DMS79 treated with DMSO at 0.1 percent for 48 hours (cell line): Measurements from ENCODE around the gene SYNPO.

Experiments
- DNase-seq: peaks from one replicate; lab custom pipeline; 2025; lab: John Stamatoyannopoulos, UW

Gene SYNPO

GRCh38 chr5:150607991-150608390 is 32.5 kb upstream of the SYNPO start:
- DNase-seq = no peak

- no peak for DNase-seq
These were observed 31.5 kb upstream of the SYNPO start for GRCh38 chr5:150608991-150609390.

DNA sequence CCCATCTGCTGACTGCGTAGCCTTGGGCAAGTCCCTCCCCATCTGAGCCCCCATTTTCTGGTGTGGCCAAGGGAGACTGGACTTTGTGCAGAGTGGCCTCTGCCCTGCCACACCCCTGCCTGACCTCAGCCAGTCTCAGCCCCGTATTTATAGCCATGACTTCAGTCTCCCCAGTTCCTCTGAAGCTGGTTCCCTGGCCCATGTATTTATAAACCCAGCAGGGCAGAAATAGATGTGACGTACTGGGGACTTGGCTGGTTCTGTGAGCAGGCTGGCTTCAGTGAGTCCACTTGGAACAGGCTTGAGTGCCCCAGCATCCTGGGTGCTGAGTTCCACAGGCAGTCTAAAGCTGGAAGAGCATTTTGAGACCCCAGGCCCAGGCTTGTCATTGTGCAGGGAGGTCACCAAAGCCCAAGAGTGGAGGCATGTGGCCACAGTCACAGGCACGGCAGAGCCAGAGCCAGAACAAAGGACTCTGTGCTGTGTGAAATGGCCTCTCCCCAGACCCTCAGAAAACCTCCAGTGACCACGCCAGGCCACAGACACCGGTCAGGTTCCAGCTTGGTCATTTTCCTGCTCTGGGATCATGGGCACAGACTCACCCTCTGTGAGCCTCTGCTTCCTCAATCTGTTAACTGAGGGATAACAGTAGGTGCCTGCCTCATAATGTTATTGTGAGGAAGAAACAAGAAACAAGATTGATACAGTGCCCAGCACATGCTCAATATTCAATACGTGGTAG is 30.4 kb upstream of the SYNPO start:
- no peak for DNase-seq

DNA sequence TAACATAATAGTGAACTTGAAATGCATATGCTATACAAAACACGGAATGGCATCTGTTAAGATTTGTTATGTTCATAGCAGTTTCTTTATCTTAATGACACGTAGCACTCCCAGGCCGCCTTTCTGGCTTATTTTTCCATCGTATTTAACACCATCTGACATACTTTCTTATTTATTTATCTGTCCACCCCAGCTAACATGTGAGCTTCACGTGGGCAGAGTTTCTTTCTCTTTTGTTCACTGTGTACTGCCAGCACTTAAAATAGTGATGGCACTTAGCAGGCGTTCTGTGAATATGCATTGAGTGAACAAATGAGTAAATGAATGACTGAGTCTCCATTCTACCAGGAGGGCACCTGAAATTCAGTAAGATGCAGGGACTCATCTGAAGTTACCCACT is 29.4 kb upstream of the SYNPO start:
- no peak for DNase-seq

DNA sequence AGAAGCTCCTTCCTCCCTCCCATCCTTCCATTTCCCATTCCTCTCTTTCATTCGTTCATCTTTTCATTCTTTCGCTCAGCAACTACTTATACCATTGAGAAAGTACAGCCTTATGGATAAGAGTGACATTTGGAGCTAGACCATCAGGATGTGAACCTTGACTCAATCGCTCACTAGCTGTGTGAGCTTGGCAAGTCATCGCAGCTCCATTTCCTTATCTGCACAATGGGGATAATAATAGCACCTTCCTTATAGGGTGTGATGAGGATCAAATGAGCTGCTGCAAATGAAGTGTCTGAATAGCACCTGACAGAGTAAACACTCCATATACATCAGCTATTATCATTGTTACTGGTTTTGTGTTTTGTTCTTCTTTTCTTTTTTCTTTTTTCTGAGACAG is 28.1 kb upstream of the SYNPO start:
- no peak for DNase-seq

- no peak for DNase-seq
These were observed 27.4 kb upstream of the SYNPO start for GRCh38 chr5:150612905-150613670.

DNA sequence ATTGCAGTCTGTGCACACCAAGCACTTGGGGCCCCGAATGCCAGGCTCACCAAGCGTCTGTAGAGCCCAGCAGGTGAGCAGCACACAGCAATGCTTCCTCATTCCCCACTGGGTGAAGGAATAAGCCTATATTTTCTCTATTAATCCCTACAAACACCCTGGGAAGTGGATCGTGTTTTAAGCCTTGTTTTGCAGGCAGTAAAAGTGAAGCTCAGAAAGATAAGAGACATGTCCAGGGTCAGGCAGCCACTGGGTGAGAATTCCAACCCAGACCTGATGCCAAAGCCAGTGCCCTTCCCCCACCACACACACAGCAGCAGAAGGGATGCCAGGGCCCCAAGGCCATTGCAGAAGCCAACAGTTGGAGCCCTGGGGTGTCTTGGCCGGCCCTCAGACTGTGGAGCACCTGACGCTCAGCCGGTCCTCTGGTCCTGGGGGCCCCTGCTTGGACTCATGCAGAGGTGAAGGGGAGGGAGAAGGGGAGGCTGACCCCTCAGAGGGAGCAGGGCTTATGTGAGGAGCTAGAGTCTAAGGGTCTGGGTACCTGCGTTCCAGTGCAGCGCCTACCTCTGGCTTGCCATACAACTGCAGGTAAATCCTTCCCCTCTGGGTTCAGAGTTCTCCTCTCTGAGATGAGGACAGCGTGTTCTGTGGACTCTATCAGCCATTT is 26.3 kb upstream of the SYNPO start:
- no peak for DNase-seq

DNA sequence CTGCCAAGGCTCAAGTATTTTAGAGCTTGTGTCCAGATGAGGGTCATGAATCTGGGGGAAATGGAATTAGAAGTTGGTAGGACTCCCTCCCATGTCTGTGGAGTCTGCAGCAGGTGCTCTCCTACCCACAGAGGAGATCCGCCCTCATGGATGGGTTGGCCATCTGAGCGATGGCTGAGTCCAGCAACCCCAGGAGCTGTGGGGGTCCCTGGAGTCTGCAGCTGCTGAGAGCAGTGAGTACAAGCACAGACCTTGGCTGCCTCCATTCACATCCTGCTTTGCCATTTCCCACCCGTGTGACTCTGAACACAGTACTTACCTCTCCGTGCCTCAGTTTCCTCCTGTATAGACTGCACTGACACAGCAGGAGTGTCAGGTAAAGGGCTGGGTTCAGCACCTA is 25.8 kb upstream of the SYNPO start:
- DNase-seq = no peak

DNA sequence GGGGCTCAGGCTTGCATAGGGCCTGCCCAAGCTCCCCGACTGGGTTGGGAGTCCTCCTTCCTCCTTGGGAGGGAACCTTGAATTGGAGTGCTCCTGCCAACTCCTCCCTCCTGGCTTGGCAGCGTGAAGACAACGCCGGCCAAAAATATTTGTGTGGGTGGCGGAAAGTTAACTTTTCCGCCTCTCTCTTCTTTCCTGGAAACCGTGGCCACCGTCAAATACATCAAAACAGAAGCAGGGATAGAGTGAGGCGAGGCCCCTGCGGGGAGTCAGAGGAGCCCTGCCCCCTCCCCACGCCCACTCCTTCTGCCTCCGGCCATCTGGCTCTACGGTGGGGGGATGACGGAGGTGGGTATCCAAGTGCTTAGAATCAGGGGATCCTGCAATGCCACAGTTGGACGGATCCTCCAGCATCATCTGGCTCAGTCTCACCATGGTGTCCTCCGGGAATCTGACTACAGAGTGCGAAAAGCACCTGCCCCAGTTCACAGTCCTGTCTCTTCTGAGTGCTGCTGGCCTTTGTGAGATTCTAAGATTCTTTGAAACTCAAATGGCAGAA is 25.2 kb upstream of the SYNPO start:
- no peak for DNase-seq

DNA sequence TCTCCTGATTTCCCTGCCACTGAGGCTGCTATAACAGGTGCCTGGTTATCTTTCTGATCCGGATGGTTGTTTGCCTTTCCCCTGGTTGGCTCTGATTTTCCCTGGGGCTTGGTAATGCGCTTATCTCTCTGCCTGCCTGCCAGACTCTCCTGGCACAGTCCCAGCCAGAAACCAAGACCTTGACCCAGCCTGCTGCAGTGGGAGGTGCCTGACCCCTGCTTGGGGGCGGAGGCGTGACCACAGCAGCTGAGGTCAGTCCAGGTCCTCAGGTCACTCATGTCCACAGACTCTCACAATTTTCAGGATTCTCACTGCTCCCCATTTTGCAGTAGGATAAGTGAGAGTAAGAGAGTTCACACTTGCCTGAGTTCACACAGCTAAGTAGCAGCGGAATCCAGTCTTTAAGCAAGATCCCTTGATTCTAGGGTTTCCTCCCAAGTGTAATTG is 24.4 kb upstream of the SYNPO start:
- no peak for DNase-seq

GRCh38 chr5:150616506-150616905 is 24.0 kb upstream of the SYNPO start:
- no peak for DNase-seq

- DNase-seq = no peak
These were observed 22.3 kb upstream of the SYNPO start for GRCh38 chr5:150618163-150618562.

GRCh38 chr5:150618588-150619281 is 21.7 kb upstream of the SYNPO start:
- no peak for DNase-seq

GRCh38 chr5:150619359-150620230 is 20.9 kb upstream of the SYNPO start:
- no peak for DNase-seq

DNA sequence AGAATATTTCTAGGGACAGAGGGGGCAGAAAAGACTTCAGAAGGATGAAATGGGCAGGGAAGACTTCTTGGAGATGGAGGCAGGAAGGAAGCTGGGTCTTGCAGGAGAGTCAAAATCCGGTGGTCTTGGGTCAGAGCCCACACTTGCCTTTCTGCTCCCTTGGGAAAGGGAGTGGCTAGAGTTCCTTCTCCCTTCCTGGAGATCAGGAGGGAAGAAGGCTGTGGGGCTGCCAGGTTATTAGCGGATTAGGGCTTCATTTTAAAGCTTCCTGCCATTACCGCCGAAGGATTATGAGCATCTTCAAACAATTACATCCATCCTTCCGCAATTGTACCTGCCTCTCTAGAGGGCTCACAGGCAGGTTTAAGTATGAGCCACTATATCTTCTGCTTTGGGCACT is 19.2 kb upstream of the SYNPO start:
- no peak for DNase-seq

GRCh38 chr5:150622157-150622556 is 18.3 kb upstream of the SYNPO start:
- no peak for DNase-seq

DNA sequence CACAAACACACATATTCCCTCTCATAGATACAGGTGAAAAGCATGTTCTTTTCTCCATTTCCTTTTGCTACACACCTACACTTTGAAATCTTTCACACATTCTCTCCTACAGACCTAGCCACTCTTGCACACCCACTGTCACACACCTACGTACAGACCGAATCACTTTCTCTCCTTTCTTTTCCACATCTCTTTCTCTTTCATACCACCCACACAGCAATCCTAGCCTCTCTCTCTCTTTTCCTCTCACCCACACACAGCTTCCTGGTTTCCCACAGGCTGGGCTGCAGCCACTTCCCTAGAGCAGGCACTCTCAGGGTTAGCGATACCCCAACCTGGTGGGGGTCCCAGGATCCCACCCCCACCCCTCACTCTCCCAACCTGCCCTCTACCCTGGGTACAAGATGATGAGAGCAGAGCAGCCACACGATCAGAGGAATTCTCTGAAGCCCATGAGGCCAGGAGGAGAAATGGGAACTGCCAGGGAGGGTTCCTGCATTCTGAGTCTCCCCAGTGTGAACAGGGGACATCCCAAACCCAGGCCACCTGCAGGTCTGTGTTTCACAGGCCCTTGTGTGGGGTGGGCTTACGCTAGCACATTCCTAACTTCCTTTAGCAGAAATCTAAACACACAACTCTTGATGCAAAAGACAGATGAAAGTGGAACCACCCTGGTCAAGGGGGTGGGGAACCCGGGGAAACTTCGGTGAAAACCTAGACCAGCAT is 17.1 kb upstream of the SYNPO start:
- no peak for DNase-seq

- DNase-seq = no peak
These were observed 16.6 kb upstream of the SYNPO start for GRCh38 chr5:150623878-150624216.

GRCh38 chr5:150624334-150625163 is 15.9 kb upstream of the SYNPO start:
- no peak for DNase-seq

DNA sequence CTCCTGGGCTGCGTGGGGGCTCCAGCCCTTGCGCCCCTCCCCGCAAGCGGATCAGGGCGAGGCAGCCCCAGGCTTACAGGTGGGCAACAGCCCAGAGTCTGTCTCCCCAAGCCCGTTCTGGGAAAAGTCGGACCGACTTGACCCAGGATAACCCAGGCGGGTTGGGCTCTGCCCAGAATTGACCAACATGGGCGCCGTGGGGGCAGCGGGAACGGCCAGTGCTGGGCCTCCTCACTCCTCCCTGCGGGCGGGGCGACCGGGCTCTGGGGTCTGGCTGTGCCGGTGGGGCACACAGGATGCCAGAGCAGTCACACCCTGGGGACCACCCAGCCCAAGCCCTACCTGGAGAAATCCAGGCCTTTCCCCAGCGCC is 15.3 kb upstream of the SYNPO start:
- no peak for DNase-seq
